ENCODE measurements around the gene GOLGA8B.
"Not testable (repeated sequence)": the region's sequence is repeated elsewhere in the genome, so short reads cannot be mapped to it uniquely, and the experiment has no call there.

GOLGA8B gene

DNA sequence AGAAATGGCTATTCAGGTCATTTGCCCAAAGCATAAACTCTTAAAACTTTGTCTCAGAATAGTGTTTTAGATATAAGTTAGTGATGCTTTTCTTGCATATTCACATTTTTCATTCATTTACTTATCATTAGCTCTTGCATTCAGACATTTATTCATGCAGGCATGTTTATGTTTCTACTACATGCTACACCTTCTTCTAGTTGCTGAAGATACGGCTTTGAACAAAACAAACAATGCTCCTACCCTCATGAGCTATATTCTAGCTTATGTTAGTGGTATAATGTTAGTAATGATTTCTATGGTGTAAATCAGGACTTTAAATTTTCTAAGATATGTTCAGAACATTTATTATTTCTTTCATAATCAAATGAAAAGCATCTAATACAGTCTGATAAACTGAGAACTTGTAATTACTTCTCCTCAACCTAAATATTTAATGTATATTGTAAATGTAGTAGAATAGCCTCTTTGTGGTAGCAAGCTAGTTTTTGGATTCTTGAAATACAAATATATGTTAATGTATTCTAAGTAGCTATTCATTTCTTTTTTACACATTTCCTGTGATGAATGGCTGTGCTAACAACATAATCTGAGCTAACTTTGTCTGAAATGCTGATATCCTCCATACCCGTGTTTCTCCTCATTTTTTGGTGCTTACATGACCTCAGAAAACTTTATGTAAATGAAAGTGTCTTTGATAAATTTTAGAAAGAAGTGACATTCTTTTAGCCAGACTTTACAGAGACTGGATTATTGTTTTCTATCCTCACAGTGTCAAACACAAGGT lies 15.5 kb upstream of the GOLGA8B start:
- intact Hi-C loops (cut with DNase I) = no loop called here
- DNase-seq = no peak

DNA sequence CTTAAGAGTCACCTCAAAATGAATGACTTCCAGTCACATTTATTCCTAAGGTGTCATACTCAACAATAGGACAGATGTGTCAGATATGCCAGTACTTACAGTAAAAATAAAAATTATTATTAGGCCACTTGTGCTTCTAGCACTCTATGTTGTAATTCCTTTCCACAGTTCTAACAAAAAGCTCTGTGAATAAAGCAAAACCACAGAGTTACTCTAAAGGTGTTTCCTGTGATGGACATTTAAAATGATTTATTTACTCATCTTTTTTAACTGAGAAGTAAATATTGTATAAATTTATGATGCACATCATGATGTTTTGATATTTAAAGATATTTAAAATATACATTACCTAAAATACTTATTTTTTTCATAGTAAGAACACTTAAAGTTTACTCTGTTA lies 13.9 kb upstream of the GOLGA8B start:
- no peak for DNase-seq
- intact Hi-C loops (cut with DNase I) = no loop called here

DNA sequence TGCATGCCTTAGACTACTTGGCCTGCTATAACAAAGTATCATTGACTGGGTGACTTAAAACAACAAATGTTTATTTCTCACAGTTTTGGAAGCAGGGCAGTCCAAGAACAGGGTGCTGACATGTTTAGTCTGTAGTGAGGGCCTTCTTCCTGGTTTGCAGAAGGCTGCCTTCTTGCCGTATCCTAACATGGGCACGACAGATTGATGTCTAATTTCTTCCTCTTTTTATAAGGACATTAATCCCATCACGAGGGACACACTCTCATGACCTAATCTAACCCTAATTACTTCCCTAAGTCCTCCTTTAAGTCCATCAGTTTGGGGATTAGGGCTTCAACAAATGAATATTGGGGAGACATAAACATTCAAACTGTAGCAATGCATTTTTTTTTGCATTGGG lies 10.9 kb upstream of the GOLGA8B start:
- no peak for DNase-seq
- intact Hi-C loops (cut with DNase I) = no loop called here

DNA sequence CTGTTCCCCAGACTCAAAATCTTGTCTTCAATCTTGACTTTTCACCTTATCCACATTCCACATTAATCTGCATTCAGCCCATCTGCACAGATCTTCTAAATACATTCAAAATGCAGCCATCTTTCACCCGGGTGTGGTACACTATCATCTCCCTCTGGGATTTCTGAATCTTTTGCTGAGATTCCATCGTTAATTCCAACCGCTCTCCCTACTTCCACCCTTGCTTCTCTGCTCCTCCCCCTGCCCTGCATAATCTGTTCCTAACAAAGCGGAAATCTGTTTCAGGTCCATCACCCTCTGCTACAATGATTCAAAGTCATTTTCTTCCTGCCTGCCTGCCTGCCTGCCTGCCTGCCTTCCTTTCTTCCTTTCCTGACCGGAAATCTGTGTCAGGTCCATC lies 7.9 kb upstream of the GOLGA8B start:
- no peak for DNase-seq
- intact Hi-C loops (cut with DNase I) = no loop called here

DNA sequence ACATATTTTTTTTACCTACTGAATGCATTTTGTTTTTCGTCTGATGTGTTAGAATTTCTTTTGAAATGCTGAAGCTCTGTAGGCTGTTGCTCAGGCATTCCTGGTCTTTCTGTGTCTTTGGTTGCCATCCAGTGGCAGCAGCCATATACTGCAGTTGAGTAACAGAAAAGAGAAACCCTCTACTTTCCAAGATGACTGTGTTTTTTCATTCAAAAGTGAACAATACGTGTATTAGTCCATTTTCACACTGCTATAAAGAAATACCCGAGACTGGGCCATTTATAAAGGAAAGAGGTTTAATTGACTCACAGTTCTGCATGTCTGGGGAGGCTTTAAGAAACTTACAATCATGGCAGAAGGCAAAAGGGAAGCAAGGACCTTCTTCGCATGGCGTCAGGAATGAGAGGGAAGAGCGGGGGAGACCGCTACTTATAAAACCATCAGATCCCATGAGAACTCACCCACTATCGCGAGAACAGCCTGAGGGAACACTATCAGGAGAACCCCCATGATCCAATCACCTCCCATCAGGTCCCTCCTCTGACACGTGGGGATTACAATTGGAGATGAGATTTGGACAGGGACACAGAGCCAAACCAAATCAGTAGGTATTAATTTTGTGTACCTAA lies 4.7 kb upstream of the GOLGA8B start:
- intact Hi-C loops (cut with DNase I) = no loop called here
- peak in 7 of 10 donors; percentile 45 to 90 (median 58) for DNase-seq

DNA sequence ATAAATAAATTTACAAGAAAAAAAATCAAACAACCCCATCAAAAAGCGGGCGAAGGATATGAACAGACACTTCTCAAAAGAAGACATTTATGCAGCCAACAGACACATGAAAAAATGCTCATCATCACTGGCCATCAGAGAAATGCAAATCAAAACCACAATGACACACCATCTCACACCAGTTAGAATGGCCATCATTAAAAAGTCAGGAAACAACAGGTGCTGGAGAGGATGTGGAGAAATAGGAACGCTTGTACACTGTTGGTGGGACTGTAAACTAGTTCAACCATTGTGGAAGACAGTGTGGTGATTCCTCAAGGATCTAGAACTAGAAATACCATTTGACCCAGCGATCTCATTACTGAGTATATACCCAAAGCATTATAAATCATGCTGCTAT lies 2.5 kb upstream of the GOLGA8B start:
- DNase-seq; intact Hi-C loops (cut with DNase I): not testable (repeated sequence)

DNA sequence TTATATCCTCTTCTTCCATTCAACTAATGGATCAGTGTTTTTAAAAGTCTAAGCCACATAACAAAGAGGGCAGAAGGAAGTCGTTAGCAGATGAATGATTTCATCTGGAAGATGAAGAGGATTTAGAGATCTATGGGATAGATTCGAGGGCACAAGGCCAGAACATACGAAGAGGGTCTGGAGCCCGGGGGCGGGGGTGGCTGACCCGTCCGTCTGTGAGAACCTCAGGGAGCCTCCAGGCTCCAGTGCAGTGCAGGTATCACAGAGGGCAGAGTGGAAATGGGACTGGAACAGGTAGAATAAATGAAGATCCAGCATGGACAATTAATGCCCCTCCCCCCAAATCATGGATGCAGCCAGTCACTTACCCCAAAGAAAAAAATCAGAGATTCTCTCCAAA lies 1.5 kb upstream of the GOLGA8B start:
- intact Hi-C loops (cut with DNase I) = no loop called here

DNA sequence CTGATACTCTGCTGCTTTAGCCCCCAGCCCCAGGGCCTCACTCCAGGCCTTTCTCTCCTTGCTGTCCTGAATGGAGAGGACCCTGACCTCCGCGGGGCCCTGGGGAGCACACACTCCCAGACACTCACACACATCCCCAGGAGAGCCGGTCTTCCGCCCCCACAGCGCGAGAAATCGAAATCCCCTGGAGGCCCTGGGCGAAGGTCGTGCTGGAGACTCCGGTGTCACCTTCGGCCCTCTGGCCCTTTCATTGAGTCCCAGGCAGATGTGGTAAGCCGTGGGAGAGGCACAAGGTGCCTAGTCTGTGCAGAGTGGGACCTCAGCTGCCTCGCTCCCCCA lies 848 bp upstream of the GOLGA8B start:
- intact Hi-C loops (cut with DNase I) = no loop called here
- peak in 2 of 10 donors; percentile 68 to 70 for DNase-seq

More for the DNA sequence above, 1.5 kb upstream of the GOLGA8B start:
- DNase-seq = no peak

DNA sequence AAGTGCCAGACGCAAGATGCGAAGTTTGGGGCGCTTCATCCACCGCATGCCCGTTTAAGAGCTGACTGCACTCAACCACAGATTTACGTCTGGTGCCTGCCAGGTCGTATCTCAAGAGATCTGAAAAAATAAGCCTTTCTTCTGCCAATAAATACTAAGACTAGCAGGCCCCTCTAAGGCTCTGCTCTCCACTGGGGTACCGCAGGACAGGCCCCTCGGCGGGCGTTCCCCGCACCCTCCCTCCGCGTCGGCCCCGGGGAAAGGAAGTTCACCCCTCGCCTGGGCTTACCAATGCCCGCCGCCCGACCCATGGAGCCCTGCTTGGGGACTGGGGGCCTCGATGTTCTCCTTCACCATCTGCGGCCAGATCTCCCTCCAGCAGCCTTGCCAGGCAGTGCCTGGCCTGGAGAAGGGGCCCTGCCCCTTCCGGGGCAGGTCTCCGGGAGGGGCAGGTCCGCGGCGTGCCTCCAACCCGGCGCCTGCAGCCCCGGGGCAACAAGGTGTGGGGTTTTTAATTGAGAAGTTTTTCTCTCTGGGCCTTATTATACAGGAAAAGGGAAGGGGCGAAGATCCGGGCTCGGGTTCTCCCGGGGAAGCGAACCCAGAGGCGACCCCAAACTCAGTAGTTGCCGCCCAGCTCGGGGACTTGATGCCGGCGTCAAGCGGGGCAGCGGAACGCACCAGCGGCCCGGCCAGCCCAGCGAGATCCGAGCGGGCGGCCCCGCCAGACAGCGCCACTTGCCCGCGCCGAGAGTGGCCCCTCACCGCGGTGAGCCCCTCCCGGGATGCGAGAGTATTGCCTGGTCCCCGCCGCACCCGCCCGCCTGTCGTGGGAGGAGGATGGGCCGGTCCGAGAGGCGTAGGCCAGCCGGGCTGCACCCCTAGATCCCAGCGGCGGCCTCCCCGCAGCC lies 735 bp downstream of the GOLGA8B start:
- peak in 4 of 10 donors; percentile 27 to 82 (median 75) for DNase-seq
- intact Hi-C loops (cut with DNase I) = no loop called here

DNA sequence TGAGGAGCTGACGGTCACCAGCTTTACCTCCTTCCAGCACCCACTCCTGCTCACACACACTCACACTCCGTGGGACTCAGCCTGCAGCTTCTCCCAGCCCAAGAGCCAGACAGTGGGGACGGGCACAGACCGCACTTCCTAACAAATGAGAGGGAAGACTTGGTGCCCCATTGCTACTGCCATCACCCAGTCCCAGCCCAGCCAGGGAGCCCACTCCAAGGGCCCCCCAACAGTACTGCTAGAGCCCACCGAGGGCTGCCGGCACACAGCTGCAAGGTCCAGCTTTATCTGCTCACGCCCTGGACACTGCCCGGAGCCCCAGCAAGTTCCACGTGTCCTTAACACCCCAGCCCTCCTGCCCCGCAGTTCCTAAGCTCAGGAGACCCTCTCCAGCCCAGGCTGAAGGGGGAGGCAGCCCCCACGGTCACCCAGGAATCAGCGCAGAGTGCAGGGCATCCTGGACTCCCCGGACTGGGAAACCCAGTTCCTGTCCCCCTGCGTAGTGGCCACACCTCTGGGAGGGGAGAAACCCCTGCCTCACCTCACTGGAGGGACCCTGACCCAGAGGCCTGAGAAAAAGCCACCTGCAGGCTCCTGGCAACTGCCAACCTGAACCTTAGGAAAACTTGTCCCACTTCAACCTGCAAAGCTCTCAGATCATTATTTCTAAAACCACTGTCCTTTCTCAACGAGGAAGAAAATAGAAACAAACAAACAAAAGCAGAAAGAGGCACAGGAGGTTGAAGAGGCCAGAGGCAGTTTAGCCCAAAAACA lies 1.6 kb downstream of the GOLGA8B start:
- DNase-seq = peak in 3 of 10 donors; percentile 77 to 85 (median 82)
- intact Hi-C loops (cut with DNase I) = not testable (repeated sequence)

DNA sequence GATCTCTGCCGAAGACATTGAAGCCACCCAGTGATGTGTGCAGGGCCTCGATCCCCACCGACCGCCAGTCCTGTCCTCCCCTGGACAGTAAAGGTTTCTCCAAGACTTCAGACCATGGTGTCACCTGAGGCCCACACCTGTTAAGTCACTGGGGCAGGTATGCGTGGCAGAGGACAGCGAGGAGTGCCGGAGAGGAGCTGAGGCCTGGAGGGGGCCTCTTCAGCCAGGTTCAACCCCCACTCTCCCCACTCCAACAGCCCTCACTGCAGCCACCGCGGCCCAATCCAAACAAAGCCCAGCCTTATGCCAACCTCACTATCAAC lies 2.4 kb downstream of the GOLGA8B start:
- DNase-seq = no peak
- intact Hi-C loops (cut with DNase I) = no loop called here

DNA sequence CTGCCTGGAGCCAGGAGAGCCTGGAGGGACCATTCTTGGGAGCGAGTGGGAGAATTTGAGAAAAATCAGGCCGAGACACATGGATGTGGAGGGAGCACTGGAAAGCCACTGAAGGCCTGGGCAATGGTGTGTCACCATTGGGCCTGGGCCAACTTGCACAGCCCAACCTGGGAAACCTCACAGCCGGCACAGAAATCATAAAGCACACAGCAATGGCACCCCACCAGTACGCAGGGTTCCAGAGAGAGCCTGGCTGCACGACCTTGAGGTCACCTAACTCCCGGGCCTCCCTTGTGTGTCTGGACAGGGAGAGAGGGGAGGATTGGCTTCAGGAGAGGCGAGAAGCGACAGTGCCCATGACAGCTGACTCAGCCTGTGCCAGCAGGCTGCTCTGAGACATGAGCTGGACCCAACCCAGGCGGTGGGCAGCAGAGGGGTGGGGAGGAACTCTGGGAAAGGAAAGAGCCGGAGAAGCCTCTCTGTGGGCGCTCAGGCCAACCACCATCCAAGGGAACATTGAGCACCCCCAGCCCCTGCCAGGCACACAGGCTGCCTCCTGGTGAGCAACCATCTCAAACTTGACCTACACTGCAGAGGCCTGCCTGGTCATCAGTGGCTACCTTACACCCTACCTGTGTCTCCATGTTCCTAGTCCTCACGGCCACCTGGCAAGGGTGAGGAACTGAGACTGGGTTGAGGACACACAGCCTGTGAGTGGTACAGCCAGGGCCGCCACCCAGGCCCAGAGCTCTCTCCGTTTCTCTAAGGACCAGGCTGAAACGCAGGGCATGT lies 3.0 kb downstream of the GOLGA8B start:
- peak in 7 of 10 donors; percentile 36 to 94 (median 70) for DNase-seq
- intact Hi-C loops (cut with DNase I) = not testable (repeated sequence)

DNA sequence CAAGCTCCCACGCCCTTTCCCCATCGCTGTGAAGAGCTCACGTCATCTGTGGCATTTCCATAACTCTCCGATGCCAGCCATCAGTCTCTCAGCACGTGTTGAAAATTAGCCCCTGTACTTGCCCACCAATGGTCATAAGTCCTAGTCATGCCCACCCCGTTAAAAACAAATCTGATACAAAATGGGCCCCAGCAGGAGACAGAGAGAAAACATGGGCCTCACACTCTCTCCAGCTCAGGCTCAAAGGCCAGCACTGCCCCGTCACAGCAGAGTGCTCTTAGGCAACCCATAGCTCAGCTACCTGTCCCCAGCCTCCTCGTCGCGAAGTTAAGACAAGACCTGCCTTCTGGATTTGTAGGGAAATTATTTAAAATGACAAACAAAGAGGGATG lies 5.2 kb downstream of the GOLGA8B start:
- intact Hi-C loops (cut with DNase I) = no loop called here

DNA sequence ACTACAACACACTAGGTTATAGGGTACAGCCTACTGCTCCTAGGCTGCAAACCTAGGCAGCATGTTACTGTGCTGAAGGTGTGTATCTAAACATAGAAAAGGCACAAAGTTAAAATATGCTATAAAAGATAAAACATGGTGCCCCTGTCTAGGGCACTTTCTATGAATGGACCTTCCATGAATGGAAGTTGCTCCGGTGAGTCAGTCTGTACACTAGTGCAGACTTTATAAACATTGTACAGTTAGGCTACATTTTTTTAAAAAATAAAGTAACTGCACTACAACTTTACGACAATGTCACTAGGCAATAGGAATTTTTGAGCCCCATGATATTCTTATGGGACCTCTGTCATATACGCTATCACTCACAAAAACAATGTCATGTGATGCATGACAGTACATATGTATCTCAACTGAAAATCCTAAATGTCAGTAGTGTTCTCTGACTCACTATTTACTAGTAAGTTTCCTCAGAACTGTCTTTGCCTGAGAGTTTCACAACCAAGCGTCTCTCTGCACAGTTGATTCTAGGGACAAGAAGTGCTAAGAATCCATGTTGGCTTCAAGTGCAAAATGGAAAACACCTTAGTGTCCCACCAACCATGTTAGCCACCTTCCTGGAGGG lies 5.7 kb downstream of the GOLGA8B start:
- intact Hi-C loops (cut with DNase I); DNase-seq: not testable (repeated sequence)

More for the DNA sequence above, 5.2 kb downstream of the GOLGA8B start:
- DNase-seq = no peak

DNA sequence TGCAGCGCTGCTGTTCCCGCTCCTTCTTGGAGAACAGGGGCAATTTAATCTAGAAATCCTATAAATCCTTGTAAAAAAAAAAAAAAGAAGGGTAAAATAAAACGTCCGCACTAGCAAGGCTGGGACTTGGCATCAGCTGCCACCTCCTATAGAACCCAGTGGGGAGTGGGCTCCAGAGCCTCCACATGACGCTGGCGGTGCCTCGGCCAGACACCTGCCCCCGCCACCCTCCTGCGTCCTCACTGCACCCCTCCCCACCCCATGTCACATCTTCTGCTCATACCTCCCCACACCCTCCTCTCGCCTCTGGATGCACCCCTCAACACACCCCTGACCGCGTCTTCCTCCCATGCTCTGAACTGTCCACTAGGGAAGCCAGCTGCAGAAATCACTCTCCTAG lies 8.4 kb downstream of the GOLGA8B start:
- intact Hi-C loops (cut with DNase I) = not testable (repeated sequence)
- DNase-seq = peak in 1 of 10 donors; percentile 56

DNA sequence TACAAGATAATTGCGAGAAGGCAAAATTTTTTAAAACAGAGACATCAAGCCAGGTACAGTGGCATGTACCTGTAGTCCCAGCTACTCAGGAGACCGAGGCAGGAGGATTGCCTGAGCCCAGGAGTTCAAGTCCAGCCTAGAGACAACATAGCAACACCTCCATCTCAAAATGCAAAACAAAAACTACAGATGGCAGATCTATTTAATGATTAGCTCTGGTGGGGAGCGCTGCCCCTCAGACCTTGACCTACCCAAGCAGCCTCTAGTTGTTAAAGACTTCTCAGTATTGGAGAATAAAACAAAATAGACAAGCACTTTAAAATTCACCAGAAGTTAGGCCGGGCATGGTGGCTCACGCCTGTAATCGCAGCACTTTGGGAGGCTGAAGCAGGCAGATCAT lies 10.5 kb downstream of the GOLGA8B start:
- DNase-seq = peak in 1 of 10 donors; percentile 6
- intact Hi-C loops (cut with DNase I) = not testable (repeated sequence)

DNA sequence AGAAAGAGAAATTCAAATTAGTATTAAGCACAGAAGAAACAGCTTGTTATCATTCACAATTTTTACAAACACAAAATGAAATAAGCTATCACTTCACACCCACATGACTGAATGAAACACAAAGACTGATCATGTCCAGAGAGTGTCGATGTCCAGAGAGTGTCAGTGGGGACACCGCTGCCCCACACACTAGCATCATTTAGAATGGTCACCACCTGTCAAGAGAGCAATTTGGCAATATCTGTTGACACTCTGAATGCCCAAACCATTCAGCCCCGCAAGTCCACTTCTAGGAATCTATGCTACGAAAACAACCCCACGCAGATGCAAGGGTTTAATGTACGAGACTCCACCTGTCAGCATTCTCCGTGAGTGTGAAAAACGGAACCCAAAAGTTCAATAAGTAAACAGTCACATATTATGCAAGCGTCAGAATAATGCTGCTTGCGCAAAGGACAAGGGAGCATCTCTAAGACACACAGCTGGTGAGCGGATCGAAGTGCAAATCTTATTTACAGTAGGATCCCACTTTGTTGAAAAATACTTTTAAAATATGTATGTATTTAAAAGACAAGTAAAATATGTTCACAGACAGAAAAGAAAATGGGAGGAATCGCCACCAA lies 11.3 kb downstream of the GOLGA8B start:
- DNase-seq; intact Hi-C loops (cut with DNase I): not testable (repeated sequence)

DNA sequence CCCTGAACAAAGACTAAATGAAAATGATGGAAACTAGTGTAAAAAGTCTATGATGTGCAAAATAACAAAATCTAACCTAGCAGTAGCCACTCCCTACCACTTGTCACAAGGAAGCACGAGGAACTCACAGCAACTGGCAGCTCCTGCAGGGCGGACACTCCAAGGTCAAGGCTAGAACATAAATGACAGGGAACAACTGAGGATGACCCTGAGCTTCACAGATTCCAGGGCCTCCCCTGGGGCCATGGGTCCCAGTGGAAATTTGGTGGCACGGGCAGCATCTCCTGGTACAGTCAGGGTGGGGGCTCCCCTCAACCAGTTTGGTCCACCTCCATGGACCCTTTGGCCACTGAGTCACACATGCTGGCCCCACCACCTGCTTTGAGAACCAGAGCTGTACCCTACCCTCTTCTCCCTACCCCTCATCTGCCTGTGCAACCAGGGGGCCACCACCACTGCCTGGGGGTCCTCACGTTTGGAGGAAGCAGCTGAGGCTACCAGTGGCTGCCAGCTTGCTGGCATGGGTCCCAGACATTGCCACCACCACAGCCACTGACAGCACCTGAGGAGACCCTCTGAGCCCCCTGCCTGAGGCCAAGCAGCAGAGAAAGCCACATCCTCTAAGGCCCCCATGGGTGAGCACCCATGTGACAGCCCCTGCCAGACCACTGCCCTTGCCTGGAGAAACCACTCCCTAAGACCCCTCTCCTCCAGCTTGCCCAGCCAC lies 13.6 kb downstream of the GOLGA8B start:
- peak in 2 of 10 donors; percentile 56 to 57 for DNase-seq
- intact Hi-C loops (cut with DNase I) = not testable (repeated sequence)
